Tibial artery (tissue), 4 donors: ENCODE results near the gene PIP5K1C.
A peak's percentile ranks its signal among the peaks of the same experiment; 100 is the strongest.
"Not testable (repeated sequence)": the region's sequence is repeated elsewhere in the genome, so short reads cannot be mapped to it uniquely, and the experiment has no call there.

Experiments
- DNase-seq, 2 donors: peaks; one replicate each; pipeline ENCODE4 v3.0.0-alpha.2; 2019
- H3K27ac ChIP-seq, 2 donors: fragments of 200-600 bp; sonication (generic) in 1 of 2; 1 replicate in 1 of 2; 2 replicates in 1 of 2; pipeline ENCODE4 v1.5.1; 2018 to 2019; ENCODE audit warnings: mild to moderate bottlenecking in 1 of 2
- H3K27me3 ChIP-seq, 2 donors: fragments of 200-600 bp; sonication (generic) in 1 of 2; one replicate each; pipeline versions ENCODE4 v1.5.1 to v1.6.0; 2016 to 2019
- H3K36me3 ChIP-seq, 3 donors: fragments of 200-600 bp; sonication (generic) in 2 of 3; one replicate each; pipeline ENCODE4 v1.5.1; 2016 to 2019; ENCODE audit warnings: mild to moderate bottlenecking in 2 of 3
- H3K4me1 ChIP-seq, 4 donors: fragments of 200-600 bp; sonication (generic) in 2 of 4; 1 replicate in 3 of 4; 2 replicates in 1 of 4; pipeline ENCODE4 v1.5.1; 2016 to 2019
- H3K4me3 ChIP-seq, 2 donors: fragments of 200-600 bp; sonication (generic) in 1 of 2; 1 replicate in 1 of 2; 2 replicates in 1 of 2; pipeline ENCODE4 v1.5.1; 2018 to 2019; ENCODE audit warnings: mild to moderate bottlenecking in 2 of 2
- H3K9me3 ChIP-seq, 3 donors: fragments of 200-600 bp; sonication (generic) in 1 of 3; one replicate each; pipeline ENCODE4 v1.5.1; 2016 to 2019
- intact Hi-C: fragments of 100-400 bp; cut with DNase I; formaldehyde crosslinking; loops from one replicate; pipeline ENCODE4 v1.15.0; 2023; ENCODE audit warnings: low total_unique reads
- TF ChIP-seq, protein P1 (sequence below), 2 experiments: fragments of 200-600 bp in 1 of 2; fragments of 450-650 bp in 1 of 2; IDR thresholded peaks; one replicate each; pipeline ENCODE4 v1.5.1; 2017 to 2019; ENCODE audit warnings: antibody characterized with exemption in 2 of 2, mild to moderate bottlenecking in 1 of 2, moderate library complexity in 1 of 2

The PIP5K1C gene

DNA sequence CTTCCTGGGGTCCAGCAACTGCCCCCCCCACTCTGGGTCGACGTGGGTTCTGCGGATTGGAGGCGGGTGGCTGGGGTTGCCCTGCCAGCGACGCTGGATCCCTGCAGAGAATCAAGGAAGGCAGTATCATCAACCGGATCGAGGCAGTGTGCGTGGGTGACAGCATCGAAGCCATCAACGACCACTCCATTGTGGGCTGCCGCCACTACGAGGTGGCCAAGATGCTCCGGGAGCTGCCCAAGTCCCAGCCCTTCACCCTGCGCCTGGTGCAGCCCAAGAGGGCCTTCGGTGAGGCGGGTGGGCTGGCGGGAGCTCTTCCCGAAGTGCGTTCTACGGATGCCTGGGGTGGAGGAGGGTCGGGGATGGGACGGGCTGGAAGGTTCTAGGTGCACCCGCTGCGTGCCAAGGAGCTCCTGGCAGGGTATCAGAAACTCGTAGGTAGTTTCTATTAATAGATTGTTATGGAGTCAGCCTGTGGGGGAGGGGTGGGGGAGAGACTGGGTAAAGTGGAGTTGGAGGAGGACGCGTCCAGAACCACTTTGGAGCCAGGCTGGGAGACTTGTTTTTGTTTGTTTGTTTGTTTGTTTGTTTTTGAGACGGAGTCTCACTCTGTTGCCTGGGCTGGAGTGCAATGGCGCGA lies 113.4 kb downstream of the PIP5K1C start:
- intact Hi-C loops, result loop anchor here (2.0 kb wide), 1 partner anchor 32 kb away; no protein-coding TSS in a partner anchor
- Histone ChIP-seq H3K27me3 (peaks cover 0 to 4% of the 10 kb centered on the region in 2 donors), H3K9me3 (no peaks in the 10 kb centered on the region), H3K27ac (no peak overlapping the region), H3K4me3 (no peak overlapping the region), H3K4me1 (peaks cover 0 to 28% (median 20%) of the 10 kb centered on the region in 4 donors), H3K36me3 (peaks cover 0 to 7% (median 6%) of the 10 kb centered on the region in 3 donors)
- DNase-seq, result peak in 1 of 2 donors; percentile 74
- TF ChIP-seq, protein P1, sequence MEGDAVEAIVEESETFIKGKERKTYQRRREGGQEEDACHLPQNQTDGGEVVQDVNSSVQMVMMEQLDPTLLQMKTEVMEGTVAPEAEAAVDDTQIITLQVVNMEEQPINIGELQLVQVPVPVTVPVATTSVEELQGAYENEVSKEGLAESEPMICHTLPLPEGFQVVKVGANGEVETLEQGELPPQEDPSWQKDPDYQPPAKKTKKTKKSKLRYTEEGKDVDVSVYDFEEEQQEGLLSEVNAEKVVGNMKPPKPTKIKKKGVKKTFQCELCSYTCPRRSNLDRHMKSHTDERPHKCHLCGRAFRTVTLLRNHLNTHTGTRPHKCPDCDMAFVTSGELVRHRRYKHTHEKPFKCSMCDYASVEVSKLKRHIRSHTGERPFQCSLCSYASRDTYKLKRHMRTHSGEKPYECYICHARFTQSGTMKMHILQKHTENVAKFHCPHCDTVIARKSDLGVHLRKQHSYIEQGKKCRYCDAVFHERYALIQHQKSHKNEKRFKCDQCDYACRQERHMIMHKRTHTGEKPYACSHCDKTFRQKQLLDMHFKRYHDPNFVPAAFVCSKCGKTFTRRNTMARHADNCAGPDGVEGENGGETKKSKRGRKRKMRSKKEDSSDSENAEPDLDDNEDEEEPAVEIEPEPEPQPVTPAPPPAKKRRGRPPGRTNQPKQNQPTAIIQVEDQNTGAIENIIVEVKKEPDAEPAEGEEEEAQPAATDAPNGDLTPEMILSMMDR (IDR thresholded peaks at IDR 0.05), result no peak

DNA sequence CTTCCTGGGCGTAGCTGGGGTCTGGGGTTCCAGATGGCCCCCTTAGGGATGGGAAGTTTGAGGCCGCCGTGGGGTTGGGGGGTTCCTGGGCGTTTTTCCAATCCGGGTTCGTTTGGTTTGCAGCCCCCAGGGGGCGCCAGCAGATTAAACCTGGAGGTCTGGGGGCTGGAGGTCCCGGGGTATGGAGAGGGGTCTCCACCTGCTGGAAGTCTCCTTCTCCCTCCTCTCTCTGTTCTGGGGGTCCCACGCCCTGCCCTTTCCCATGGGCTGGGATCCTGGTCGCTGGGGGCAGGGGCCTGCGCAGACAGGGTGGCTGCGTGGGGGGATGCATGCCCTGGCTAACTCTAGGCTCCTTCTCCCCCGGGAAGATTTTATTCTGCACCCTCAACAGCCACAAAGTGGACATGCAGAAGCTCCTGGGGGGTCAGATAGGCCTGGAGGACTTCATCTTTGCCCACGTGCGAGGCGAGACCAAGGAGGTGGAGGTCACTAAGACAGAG lies 114.1 kb downstream of the PIP5K1C start:
- Histone ChIP-seq H3K27ac (peak overlapping the region in 1 of 2 donors; percentile 17), H3K4me1 (peaks cover 0 to 26% (median 20%) of the 10 kb centered on the region in 4 donors), H3K36me3 (peaks cover 0 to 7% (median 6%) of the 10 kb centered on the region in 3 donors), H3K9me3 (no peaks in the 10 kb centered on the region), H3K27me3 (peaks cover 0 to 4% of the 10 kb centered on the region in 2 donors), H3K4me3 (peak overlapping the region; percentile 37 to 41)
- no peak for DNase-seq
- TF ChIP-seq, protein P1 (IDR thresholded peaks at IDR 0.05), result peak; percentile 58 to 66
- intact Hi-C loops, result loop anchor here (2.0 kb wide), 1 partner anchor 33 kb away; no protein-coding TSS in a partner anchor

DNA sequence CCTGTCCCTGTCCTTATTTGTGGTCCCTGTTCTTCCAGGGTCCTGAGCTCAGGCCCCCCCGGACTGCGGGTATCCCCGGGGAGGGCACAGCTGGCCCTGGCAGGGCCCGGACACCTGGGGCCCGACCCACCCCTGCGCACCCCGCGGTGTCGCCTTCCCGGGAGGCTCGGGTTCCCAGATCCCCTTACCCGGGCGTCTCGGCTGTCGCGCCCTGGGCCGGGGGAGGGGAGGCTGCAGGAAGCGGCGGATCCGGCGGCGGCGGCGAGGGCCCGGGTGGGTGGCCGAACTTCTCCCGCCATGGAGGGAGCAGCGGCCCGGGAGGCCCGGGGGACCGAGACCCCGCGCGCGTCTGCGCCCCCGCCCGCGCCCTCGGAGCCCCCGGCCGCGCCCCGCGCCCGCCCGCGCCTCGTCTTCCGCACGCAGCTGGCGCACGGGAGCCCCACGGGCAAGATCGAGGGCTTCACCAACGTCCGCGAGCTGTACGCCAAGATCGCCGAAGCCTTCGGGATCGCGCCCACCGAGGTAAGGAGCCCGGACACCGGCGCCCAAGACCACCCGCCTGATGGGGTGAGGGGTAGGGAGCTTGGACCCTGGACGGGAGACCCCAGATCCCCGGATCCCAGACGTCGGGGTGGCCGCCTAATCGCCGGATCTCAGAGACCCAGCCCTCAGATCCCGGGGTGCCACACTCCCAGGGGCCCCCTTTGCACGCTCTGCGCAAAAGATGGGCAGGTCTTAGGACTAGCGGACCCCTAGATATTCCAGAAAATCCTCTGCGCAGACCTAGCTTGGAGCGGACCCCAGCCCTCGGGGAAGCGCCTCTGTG lies 114.8 kb downstream of the PIP5K1C start, which contains the start of gene GIPC3:
GIPC3 (plus strand) TSS at position 178 of the 826 bp plus-strand sequence; CDS start at position 298, 120 bp downstream.
- DNase-seq, result no peak
- H3K27ac ChIP-seq, result peak within 1 kb of the TSS in 1 of 2 donors; percentile 17
- H3K9me3 ChIP-seq, result no peaks in the 10 kb centered on the region
- H3K4me1 ChIP-seq, result peaks cover 0 to 29% (median 21%) of the 10 kb centered on the region in 4 donors
- intact Hi-C loops, result loop anchor here (2.0 kb wide), 1 partner anchor 33 kb away; no protein-coding TSS in a partner anchor
- TF ChIP-seq, protein P1 (IDR thresholded peaks at IDR 0.05), result no peak
- peaks cover 0 to 4% of the 10 kb centered on the region in 2 donors for H3K27me3 ChIP-seq
- peak within 1 kb of the TSS; percentile 37 to 41 for H3K4me3 ChIP-seq
- peaks cover 0 to 7% (median 6%) of the 10 kb centered on the region in 3 donors for H3K36me3 ChIP-seq

GRCh38 chr19:3584036-3584802 lies 116.0 kb downstream of the PIP5K1C start:
- H3K27me3 ChIP-seq, H3K27ac ChIP-seq, DNase-seq, H3K9me3 ChIP-seq, intact Hi-C loops, H3K4me3 ChIP-seq, H3K36me3 ChIP-seq: not testable (repeated sequence)
- peaks cover 0 to 42% (median 25%) of the 10 kb centered on the region in 4 donors for H3K4me1 ChIP-seq

GRCh38 chr19:3581792-3582191 lies 118.5 kb downstream of the PIP5K1C start:
- Histone ChIP-seq H3K4me1 (peaks cover 0 to 42% (median 22%) of the 10 kb centered on the region in 4 donors), H3K36me3 (peaks cover 0 to 20% (median 0%) of the 10 kb centered on the region in 3 donors)
- H3K4me3 ChIP-seq, H3K27me3 ChIP-seq, DNase-seq, intact Hi-C loops, H3K27ac ChIP-seq, H3K9me3 ChIP-seq: not testable (repeated sequence)
